Adipocyte (in vitro differentiated cells): ENCODE results near the gene ZNF646.
"Not testable (repeated sequence)": the region's sequence is repeated elsewhere in the genome, so short reads cannot be mapped to it uniquely, and the experiment has no call there.

ENCODE experiments used
- DNase-seq: peaks from one replicate; pipeline ENCODE4 v3.0.0-alpha.2; 2015; ENCODE audit warnings: low read depth
- H3K27me3 ChIP-seq: replicated peaks from 2 replicates; pipeline ENCODE4 v1.7.0; 2013; ENCODE audit warnings: mild to moderate bottlenecking, low read length, moderate library complexity; ENCODE audit not compliant: control insufficient read depth, insufficient read depth
- H3K36me3 ChIP-seq: 2 replicates; pipeline ENCODE4 v1.7.0; 2013; ENCODE audit warnings: low read length, mild to moderate bottlenecking, moderate library complexity; ENCODE audit not compliant: control insufficient read depth, insufficient read depth, severe bottlenecking
- H3K4me1 ChIP-seq: 2 replicates; pipeline ENCODE4 v1.7.0; 2013; ENCODE audit warnings: mild to moderate bottlenecking, low read length, moderate library complexity; ENCODE audit not compliant: control insufficient read depth, insufficient read depth
- H3K4me3 ChIP-seq: 2 replicates; pipeline ENCODE4 v1.7.0; 2013; ENCODE audit warnings: mild to moderate bottlenecking, low read length, moderate library complexity
- H3K9ac ChIP-seq: 2 replicates; pipeline ENCODE4 v1.7.0; 2013; ENCODE audit warnings: mild to moderate bottlenecking, low read length, moderate library complexity
- H3K9me3 ChIP-seq: 2 replicates; pipeline ENCODE4 v1.7.0; 2013; ENCODE audit warnings: mild to moderate bottlenecking, low read length, moderate library complexity; ENCODE audit not compliant: control insufficient read depth

ZNF646 gene

DNA sequence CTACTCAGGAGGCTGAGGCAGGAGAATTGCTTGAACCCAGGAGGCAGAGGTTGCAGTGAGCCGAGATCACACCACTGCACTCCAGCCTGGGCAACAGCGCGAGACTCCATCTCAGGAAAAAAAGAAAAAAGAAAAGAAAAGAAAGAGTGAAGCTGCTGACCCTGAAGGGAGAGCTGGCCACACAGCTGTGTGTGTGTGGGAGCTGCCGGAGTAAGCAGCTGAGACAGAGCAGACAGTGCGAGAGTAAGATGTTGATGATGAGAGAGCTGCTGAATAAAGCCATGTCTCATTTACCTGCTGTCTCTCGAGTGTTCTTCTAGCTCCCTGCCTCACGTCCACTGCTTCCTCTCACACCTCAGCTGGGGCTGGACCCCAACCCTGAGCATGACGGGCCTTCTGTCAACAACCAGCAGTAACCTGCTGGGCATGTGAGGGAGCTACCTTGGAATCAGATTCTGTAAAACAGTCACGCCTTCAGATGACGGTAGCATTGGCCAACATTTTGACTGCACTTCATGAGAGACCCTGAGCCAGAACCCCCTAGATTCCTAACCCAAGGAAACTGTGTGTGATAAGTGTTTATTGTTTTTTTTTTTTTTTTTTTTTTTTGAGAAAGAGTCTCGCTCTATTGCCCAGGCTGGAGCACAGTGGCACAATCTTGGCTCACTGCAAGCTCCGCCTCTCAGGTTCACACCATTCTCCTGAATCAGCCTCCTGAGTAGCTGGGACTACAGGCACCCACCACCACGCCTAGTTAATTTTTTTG is 26.8 kb downstream of the ZNF646 start:
- H3K9me3 ChIP-seq, H3K9ac ChIP-seq, DNase-seq, H3K4me1 ChIP-seq, H3K27me3 ChIP-seq, H3K4me3 ChIP-seq, H3K36me3 ChIP-seq: not testable (repeated sequence)

DNA sequence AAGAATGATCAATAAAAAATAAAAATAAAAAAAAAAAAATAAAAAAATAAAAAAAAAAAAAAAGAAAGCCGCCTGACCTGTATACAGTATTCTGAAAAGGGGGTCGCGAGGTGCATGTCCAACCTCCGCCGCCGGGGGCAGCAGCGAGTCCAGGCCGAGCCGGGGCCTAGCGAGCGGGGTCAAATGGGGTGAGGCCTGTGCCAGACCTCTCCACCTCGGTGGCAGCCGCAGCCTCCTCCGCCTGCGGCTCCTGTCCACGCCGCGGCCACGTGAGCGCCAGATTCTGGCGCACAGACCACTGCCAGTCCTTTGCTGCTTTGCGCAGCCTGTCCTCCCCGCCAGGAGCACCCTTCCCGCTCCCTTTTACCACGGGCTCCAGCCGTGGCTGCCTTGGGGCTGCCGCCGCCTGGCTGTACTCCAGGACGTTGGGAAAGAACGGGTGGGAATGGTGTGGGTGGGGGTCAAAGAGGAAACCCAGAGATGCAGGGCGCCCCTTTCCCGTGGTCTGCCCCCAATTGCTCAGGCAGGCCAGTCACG is 31.5 kb downstream of the ZNF646 start:
- peak; percentile 73 for DNase-seq
- Histone ChIP-seq H3K4me1 (peaks cover 8% of the 10 kb centered on the region), H3K27me3 (no peaks in the 10 kb centered on the region)

DNA sequence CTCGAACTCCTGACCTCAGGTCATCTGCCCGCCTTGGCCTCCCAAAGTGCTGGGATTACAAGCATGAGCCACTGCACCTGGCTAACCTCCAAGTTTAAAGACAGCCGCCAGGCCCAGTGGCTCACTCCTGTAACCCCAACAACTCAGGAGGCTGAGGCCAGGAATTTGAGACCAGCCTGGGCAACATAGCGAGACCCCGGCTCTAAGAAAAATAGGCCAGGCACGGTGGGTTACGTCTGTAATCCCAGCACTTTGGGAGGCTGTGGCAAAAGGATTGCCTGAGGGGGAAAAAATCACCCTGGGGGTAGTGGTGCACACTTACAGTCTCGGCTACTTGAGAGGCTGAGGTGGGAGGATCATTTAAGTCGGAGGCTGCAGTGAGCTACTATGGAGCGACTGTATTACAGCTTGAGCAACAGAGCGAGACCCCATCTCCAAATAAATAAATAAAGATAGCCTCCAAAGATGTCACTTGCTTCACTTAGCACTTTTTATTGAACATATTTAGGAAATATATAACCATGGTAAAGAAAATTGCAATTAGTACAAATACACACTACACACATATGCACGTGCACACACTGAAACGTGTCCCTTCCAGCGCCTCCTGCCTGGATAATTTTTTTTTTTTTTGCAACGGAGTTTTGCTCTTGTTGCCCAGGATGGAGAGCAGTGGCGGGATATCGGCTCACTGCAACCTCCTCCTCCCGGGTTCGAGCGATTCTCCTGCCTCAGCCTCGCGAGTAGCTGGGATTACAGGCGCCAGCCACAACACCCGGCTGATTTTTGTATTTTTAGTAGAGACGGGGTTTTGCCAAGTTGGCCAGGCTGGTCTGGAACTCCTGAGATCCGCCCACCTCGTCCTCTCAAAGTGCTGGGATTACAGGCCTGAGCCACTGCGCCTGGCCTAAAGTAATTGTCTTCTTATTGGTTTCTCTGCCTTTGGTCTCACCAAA is 32.6 kb downstream of the ZNF646 start:
- no peak for DNase-seq
- H3K4me1 ChIP-seq, result peaks cover 8% of the 10 kb centered on the region
- no peaks in the 10 kb centered on the region for H3K27me3 ChIP-seq
- H3K9ac ChIP-seq, result no peak overlapping the region
- no peaks in the 10 kb centered on the region for H3K9me3 ChIP-seq
- H3K4me3 ChIP-seq, result no peak overlapping the region
- H3K36me3 ChIP-seq, result peaks cover 25% of the 10 kb centered on the region

More for the DNA sequence above, 31.5 kb downstream of the ZNF646 start:
- H3K9ac ChIP-seq, result peak overlapping the region; percentile 72
- H3K9me3 ChIP-seq, result no peaks in the 10 kb centered on the region
- H3K36me3 ChIP-seq, result peaks cover 15% of the 10 kb centered on the region
- no peak overlapping the region for H3K4me3 ChIP-seq

DNA sequence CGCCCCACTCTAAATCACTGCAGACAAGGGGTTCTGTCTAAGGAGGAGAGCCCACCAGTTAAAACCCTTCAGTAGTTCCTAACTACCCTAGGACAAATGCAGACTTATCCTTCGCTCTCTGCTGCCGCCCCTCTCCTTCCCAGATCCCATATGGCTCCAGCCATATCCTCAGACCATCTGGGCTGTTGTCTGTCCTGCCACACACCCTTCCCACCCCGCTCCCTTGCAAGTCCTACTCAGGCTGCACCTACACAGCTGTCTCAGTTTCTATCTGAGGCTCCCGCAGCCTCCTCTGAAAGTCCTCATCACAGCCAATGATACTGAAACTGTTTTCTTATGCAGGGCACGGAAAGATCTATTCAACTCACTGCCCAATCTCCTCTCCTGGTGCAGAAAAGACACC is 33.2 kb downstream of the ZNF646 start:
- no peak for DNase-seq
- Histone ChIP-seq H3K27me3 (no peaks in the 10 kb centered on the region), H3K36me3 (peaks cover 32% of the 10 kb centered on the region), H3K4me3 (peak overlapping the region; percentile 90), H3K9me3 (no peaks in the 10 kb centered on the region), H3K4me1 (peaks cover 8% of the 10 kb centered on the region), H3K9ac (peak overlapping the region; percentile 95)

DNA sequence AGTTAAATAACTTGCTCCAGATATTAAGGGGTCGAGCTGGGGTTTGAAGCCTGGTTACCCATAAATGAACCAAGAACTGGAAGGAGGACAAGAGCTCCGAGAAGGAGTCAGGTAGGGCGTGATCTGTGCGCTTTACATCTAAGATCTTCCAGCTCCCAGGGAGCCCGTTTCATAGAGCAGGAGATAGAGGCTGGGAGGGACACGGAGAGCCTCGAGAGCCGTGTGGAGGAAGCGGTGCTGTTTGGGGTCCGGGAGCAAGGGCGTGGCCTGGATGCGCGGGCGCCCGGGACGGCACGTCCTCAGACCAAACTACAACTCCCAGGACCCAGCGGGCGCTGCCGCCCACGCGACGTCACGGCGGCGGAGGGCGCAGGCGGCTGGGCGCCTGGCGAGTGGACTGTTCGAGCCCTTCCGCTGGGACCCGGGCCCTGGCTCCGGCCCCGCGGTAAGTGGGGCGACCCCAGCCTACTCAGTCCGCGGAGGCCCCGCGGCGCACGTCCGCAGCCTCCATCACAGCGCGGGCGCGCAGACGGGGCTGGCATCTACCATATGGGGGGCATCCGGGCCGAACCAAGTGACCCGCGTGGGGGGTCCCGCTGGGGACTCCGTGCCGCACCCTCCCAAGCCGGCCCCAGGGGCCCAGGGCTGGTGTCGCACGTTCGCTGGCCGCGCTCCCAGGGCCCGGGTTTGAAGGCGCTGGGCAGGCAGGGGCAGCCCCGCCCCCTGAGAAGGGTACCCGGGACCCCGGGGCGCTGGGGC is 34.0 kb downstream of the ZNF646 start, which contains the start of gene BCKDK:
Gene BCKDK (plus strand): TSS at position 352 of the 759 bp plus-strand sequence. CDS start 838 bp downstream, outside the sequence.
- Histone ChIP-seq H3K27me3 (no peaks in the 10 kb centered on the region), H3K9me3 (no peaks in the 10 kb centered on the region), H3K4me1 (peaks cover 8% of the 10 kb centered on the region), H3K4me3 (peak within 1 kb of the TSS; percentile 90), H3K36me3 (peaks cover 38% of the 10 kb centered on the region), H3K9ac (peak within 1 kb of the TSS; percentile 95)
- peak; percentile 89 for DNase-seq

DNA sequence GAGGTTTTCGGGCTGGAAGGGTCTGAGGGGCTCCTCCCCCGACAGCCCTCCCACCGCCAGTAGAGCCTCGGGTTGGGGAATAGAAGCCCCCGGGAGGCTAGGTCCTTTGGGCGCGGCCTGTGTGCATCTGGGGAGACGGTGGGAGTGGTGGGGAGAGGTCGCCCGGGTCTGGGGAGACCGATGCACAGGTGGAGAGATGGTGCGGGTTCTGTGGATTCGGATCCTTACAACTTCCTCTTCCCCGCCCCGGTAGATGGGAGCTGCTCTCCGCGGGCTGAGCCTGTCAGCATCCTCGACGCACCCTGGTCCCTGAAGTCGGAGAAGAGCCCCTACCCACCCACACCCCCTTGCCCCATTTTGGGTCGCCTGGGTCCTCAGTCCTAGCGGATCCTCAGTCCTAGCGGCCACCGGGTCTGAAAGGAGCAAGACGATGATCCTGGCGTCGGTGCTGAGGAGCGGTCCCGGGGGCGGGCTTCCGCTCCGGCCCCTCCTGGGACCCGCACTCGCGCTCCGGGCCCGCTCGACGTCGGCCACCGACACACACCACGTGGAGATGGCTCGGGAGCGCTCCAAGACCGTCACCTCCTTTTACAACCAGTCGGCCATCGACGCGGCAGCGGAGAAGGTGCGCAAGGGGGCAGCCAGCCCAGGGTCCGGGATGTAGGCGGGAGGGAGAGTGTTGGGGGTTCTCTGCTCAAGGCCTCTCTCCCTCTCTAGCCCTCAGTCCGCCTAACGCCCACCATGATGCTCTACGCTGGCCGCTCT is 34.8 kb downstream of the ZNF646 start:
- Histone ChIP-seq H3K4me1 (peaks cover 8% of the 10 kb centered on the region), H3K36me3 (peaks cover 38% of the 10 kb centered on the region), H3K9ac (peak overlapping the region; percentile 95), H3K27me3 (no peaks in the 10 kb centered on the region), H3K9me3 (no peaks in the 10 kb centered on the region), H3K4me3 (peak overlapping the region; percentile 90)
- peak; percentile 20 for DNase-seq

DNA sequence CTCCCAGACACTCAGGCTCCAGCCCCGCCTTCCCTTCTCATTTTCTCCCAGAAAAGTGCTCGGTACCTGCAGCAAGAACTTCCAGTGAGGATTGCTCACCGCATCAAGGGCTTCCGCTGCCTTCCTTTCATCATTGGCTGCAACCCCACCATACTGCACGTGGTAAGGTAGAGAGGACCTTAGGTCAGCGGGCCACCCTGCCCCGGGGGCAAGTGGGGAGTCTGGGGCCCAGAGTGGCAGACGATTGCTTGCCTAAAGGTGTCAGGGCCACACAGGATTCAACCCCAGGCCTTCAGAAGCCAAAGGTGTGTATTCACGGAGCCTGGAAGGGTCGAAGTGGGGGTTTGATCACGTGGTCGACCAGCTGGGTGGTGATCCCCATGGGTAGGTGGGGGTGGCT is 35.4 kb downstream of the ZNF646 start:
- Histone ChIP-seq H3K4me3 (peak overlapping the region; percentile 90), H3K36me3 (peaks cover 38% of the 10 kb centered on the region), H3K27me3 (no peaks in the 10 kb centered on the region), H3K9ac (no peak overlapping the region), H3K4me1 (peaks cover 8% of the 10 kb centered on the region), H3K9me3 (no peaks in the 10 kb centered on the region)
- no peak for DNase-seq

DNA sequence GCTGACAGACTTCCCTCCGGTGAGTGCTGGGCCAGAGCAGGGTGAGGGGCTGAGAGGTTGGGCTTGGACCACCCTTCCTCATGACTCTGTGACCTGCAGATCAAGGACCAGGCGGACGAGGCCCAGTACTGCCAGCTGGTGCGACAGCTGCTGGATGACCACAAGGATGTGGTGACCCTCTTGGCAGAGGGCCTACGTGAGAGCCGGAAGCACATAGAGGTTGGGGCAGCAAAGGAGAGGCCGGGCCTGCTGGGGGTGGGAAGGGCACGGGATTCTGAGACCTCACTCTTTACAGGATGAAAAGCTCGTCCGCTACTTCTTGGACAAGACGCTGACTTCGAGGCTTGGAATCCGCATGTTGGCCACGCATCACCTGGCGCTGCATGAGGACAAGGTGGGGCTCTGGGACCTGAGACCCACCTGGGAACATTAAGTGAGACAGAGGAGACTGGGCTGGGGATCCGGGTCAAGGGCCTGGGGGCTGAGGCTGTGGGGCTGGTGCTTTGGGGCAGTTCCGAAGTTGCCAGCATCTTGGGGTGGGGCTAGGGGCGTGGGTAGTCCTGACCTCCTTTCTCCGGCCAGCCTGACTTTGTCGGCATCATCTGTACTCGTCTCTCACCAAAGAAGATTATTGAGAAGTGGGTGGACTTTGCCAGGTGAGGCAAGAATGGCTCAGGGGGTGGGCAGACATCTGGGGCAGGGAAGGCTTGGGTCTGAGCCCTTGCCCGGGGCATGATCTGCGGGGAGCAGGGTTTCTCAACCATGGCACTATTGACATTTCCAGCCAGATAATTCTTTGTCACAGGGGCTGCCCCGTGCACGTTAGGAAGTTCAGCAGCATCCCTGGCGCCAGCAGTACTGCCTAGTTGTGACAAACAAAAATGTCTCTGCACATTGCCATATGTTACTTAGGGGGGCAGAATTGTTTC is 36.1 kb downstream of the ZNF646 start:
- peaks cover 38% of the 10 kb centered on the region for H3K36me3 ChIP-seq
- peaks cover 8% of the 10 kb centered on the region for H3K4me1 ChIP-seq
- H3K27me3 ChIP-seq, result no peaks in the 10 kb centered on the region
- DNase-seq, result no peak
- no peak overlapping the region for H3K9ac ChIP-seq
- H3K9me3 ChIP-seq, result no peaks in the 10 kb centered on the region
- no peak overlapping the region for H3K4me3 ChIP-seq

DNA sequence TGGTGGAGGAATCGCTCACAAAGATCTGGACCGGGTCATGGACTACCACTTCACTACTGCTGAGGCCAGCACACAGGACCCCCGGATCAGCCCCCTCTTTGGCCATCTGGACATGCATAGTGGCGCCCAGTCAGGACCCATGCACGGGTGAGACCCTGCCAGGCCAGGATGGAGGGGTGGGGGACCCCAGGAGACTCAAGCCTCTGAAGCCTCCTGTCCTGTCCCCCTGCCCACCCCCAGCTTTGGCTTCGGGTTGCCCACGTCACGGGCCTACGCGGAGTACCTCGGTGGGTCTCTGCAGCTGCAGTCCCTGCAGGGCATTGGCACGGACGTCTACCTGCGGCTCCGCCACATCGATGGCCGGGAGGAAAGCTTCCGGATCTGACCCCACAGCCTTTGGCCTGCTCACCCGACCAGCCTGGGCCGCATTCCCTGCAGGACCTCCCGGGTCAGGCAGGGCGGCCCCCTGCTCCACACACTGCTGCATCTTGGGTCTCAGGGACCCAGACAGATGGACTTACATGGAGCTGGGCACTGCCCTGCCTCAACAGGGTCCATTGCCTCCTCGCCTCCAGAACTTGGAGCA is 37.8 kb downstream of the ZNF646 start:
- peaks cover 8% of the 10 kb centered on the region for H3K4me1 ChIP-seq
- H3K36me3 ChIP-seq, result peaks cover 38% of the 10 kb centered on the region
- no peaks in the 10 kb centered on the region for H3K9me3 ChIP-seq
- no peak overlapping the region for H3K4me3 ChIP-seq
- no peak for DNase-seq
- no peak overlapping the region for H3K9ac ChIP-seq
- H3K27me3 ChIP-seq, result no peaks in the 10 kb centered on the region
